Stimulated activated CD4-positive, alpha-beta T cell treated with anti-CD3 and anti-CD28 coated beads, Interleukin-4, amount 100 ng/mL, for 24 hours (primary cell): ENCODE results near the gene GNG12.

Experiments
- DNase-seq: peaks from one replicate; pipeline ENCODE4 v3.0.0-alpha.2; 2020

GNG12 gene

DNA sequence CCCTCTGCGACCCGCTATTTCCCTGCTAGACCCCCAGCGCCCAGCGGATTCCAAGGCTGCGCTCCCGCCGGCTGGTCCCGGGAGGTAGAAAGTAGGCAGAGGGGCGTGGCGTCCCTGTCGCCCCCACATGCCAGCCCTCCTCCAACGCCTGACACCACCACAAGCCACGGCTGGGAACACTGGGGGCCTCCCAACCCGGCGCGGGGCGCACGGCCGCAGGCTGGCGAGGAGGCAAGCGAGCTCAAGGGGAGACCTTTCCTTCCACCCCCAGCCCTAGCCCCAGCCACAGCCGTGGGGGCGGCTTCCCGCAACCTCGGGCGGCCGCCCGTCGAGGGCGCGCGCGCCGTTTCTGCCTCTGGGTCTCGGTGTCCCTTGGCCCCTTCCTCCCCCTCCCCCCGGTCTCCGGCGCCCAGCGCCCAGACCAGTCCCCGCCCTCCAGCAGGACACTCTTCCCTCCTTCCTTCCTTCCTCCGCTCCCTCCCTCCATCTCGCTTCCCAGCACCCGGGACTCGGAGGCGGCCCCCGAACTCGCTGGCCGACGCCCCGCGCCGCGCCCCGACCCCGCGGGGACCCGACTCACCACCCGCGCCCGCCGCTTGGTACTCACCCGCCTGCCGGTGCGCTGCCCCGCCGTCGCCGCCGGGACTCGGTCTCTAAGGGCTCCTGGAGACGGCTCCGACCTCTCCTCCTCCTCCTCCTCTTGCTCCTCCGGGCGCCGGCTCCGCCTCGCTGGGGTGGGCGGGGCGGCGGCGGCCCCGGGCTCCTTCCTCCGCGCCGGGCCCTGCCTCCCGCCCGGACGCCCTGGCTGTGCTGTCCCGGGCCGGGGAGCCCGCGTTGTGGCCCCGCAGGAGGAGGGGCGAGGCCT lies at the start of gene GNG12:
GNG12 (minus strand) TSS at position 731 of the 865 bp plus-strand sequence. CDS start 125,781 bp downstream, outside the sequence.
- peak; percentile 9 for DNase-seq

DNA sequence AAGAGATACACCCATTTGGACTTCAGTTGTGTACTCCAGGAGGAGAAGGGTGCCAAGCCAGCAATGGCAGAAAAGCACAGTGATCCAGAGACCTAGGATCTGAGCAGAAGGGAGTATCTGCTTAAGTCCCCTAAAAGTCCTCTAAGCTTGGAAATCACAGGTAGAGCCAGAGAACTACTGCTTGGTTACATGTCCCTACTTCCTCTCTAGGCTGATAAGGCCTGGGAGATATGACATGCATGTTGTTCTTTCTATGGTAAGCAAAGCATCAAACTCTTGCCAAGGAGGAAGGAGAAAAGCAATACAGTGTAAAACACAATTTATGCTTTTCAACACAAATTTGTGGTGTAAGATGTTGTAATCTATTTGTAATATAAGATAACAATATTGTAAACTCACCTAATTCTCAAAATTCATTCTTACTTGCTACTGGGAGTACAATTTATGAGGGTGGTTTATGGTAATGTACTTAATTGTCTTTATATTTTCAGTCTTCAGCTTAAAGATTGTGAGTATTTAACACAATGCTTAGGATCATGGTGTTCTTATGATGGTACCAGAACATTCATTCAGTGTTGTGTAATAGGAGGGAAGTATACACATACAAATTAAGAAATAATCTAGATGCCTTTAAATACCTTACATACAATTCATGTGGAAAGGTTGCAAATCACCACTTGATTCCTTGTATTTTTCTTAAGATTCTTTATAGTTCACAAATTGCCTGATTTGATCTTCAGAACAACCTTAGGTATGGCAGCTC lies 49.1 kb upstream of the GNG12 start:
- DNase-seq, result no peak

DNA sequence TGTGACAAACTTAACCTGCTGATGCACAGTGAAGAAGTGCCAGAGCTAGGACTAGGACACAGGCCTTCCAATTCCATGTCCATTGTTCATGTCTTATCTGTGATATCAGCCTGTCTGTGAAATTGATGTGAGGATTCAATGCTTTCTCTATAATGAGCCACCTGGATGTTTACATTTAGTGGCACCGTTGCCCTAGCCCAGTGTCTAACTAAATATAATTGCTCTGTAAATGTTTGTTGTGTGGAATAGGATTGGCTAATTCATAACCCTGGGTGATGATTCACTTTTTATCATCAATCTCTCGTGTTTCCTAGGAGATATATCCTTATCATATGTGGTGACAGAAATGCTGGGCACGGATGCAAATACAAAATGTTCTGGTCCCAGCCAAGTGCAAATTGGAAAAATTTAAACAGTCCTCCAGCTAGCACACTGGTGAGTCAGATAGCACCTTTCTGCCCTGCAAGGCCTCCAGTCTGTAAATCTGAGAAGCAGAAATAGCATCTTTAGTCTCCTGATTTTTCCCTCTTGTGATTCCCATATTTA lies 46.9 kb upstream of the GNG12 start:
- DNase-seq, result no peak

DNA sequence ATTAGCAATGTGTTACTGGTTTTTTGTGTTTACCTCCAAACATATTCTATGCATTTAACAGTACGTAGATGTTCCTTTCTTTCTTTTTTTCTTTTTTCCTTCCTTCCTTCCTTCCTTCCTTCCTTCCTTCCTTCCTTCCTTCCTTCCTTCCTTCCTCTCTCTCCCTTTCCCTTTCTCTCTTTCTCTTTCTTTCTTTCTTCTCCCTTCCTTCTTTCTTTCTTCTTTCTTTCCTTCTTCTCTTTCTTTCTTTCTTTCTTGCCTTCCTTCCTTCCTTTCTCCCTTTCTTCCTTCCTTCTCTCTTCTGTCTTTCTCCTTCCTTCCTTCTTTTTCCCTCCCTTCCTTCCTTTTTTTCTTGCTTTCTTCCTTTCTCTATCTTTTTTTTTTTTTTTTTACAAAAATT lies 46.2 kb upstream of the GNG12 start:
- DNase-seq, result no peak

DNA sequence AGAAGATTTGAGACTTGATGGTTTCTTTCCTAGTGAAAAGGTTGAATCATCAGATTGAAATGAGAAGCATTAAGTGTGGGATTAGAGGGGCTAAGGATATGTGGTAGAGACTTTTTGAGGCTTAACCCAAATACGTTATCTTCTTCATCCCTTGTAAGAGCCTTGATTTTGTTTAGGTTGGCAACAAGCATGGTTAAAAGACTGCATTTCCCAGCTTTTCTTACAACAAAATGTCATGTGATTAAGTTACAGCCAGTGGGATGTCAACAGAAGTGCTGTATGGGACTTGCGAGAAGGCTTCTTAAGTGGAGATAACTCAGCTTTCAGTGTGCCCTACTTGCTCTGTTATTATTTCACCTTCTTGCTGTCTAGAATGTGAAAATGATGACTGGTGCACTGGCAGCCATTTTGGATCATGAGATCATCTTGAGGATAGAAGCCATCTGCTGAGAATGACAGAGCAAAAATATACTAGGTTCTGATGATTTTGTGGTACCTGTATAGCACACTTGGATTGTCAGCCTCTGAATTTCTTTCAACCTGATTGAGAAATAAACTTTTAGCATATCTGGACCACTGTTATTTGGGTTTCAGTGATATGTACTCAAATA lies 41.3 kb upstream of the GNG12 start:
- no peak for DNase-seq

- no peak for DNase-seq
Measured at GRCh38 chr1:67869233-67869632, 36.0 kb upstream of the GNG12 start.

DNA sequence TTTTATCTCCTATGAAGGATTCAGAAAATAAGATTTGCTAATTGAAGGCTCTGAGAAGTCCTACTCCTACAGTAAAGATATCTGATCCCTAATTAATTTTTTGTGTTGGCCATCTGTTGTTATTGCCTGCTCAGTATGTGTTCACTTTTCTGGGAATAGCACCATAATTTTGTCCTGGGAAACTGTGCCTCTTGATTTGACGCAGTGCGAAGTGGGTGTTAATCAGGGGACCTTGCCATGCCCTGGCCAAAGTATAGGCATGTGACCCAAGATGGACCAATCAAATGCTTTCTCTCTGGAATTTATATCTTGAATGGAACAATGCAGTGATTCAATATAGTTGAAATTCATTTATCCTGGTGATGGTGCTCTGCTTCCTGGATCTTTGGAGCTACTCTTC lies 30.4 kb upstream of the GNG12 start:
- no peak for DNase-seq

DNA sequence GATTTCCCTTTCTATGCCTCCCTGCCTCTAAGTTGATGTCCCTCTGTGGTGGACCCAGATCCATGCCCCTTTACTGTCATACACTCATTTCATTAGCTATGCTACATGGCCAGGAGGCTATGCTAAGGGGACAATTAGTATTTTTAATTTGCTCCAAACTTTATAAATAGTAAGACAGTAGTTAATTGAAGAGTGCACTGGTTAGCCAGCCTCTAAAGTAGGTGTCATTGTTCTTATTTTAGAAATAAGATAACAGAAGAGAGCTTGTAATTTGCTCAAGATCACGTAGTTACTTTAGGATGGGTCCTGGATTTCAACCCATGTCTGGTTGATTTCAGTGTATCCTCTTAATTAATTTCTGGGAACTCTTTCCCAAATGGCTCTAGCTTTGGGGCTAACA lies 29.4 kb upstream of the GNG12 start:
- DNase-seq, result no peak

GRCh38 chr1:67861856-67862516 lies 28.7 kb upstream of the GNG12 start:
- DNase-seq, result no peak

DNA sequence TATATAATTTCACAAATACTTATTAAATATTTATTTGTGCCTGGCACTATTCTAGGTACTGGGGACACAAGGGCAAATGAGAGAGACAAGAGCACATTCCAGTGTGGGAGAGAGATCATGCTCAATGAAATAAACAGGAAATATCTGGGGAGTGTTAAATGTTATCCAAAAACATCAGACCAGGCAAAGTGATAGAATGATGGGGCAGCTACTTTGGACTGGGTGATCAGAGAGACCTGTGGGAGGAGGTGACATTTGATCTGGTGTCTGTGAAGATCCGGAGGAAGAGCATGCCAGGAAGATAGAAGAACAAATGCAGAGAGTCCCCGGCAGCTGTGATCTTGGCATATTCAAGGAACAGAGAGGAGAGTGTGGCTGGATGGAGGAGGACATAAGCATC lies 27.5 kb upstream of the GNG12 start:
- DNase-seq, result no peak

DNA sequence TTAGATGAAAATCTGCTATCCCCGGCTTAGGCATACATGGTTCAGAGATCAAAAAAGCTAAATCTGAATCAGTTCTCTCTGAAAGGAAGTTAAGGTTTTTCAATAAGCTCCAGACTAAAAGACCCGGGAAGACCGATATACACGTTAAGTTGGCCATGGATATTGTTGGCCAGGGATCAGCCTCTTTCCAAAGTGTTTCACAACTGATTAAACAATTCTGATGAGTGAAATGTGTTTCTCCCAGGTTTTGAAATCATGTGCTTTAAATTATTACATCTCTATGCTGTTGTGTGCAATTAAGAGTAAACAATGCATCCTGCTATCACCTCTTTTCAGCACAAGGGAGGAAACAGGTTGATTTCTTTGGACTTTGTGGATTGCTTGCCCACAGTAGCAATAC lies 23.7 kb upstream of the GNG12 start:
- DNase-seq, result no peak

DNA sequence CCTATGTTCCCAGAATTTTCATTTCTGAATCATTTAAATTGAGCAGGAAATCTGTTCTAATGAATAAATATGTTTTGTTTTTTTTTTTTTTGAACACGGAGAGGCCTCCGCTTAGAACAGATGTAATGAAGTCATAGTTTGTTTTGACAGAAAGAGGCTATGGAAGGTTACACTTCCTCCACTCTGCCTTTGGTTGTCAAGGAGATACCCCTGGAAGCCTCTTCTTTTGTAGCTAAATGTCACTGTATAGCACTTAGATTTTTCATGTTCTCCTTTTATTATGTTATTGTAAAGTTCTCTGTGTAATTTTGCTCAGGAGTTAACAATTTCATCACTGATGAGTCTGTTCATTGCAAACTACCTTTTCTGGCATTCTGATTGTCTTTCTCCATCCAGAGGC lies 22.7 kb upstream of the GNG12 start:
- DNase-seq, result no peak

DNA sequence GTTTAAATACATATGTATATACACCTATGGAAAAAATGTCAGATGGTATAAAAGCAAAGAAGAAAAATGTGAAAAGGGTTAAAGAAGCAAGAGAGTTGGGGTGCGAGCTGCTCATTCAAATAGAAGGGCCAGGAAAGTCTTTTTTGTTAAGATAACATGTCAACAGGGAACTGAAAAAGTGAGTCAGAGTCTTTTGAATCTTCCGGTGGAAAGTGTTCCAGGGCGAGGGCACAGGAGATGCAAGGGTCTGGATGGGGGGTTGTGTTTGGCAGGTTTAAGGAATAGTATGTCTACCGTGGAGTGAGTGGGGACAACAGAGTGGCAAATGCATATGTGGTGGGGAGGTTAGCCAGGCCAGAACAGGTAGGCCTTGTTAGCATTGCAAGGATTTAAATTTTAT lies 22.2 kb upstream of the GNG12 start:
- DNase-seq, result no peak

DNA sequence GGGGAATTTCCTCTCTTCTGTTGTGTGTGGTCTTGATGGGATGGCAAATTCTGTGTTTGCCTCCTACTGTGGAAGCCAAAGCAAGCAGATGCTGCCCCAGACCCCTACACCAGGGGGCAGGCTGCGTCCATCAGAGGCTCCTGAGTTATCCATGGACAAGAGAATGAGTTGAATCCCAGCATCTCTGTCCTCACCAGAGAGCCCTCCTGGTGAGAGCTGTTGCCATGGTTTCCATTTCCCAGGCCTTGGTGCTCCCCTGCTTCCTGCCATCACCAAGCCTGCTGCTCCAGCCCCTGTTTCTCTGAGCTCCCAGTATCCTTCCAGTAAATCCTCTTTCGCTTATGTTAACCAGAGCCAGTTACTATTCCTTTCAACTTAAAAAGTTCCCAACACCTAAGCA lies 20.4 kb upstream of the GNG12 start:
- no peak for DNase-seq

- no peak for DNase-seq
Measured at GRCh38 chr1:67851800-67852199, 18.5 kb upstream of the GNG12 start.

GRCh38 chr1:67850611-67851075 lies 17.4 kb upstream of the GNG12 start:
- DNase-seq, result no peak

DNA sequence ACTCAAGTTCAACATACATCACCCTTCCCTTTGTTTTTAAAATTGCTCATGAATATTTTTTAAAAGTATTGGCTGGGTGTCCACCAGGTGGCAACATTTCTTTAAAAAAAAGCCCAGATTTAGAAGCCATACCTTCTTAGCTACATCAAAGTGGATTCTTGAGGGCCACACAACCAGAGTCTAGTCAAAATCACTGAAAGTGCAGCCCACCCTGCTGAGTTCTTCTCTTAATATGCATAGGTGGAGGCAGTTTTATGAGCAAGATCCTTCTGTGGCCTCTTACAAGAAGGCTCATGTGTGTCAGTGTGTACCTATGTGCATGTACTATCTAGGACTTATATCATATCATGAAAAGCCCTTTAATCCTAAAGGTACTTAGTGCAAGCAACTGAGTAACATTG lies 16.9 kb upstream of the GNG12 start:
- DNase-seq, result no peak

GRCh38 chr1:67847466-67847865 lies 14.2 kb upstream of the GNG12 start:
- no peak for DNase-seq

GRCh38 chr1:67846538-67846937 lies 13.3 kb upstream of the GNG12 start:
- no peak for DNase-seq

- DNase-seq, result no peak
Measured at GRCh38 chr1:67844988-67845387, 11.7 kb upstream of the GNG12 start.

DNA sequence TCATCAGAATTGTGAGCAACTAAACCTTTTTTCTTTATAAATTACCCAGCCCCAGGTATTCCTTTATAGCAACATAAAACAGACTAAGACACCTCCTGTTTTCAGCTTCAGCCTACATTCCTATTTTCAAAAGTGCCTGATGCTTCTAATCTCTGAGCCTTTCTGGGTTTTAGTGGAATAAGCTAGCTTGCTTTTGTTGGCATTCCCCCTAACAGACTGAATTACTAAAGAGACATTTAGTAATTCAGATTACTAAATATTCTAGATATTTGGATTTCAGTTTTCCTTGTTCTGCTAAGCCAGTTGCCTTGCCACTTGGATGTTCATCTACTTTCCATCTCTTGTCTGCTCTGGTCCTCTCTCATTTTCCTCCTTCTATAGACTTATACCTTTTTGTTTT lies 10.5 kb upstream of the GNG12 start:
- no peak for DNase-seq

- DNase-seq, result no peak
Measured at GRCh38 chr1:67843331-67843730, 10.1 kb upstream of the GNG12 start.

- DNase-seq, result no peak
Measured at GRCh38 chr1:67840449-67840848, 7.2 kb upstream of the GNG12 start.
